NCI-H2196 (cell line): ENCODE data around the gene SCNM1.
A peak's percentile ranks its signal among the peaks of the same experiment; 100 is the strongest.
"Not testable (repeated sequence)": the region's sequence is repeated elsewhere in the genome, so short reads cannot be mapped to it uniquely, and the experiment has no call there.

ENCODE experiments used
- DNase-seq: peaks from one replicate; lab custom pipeline; 2025; ENCODE audit not compliant: unreplicated experiment; lab: John Stamatoyannopoulos, UW

SCNM1 gene

DNA sequence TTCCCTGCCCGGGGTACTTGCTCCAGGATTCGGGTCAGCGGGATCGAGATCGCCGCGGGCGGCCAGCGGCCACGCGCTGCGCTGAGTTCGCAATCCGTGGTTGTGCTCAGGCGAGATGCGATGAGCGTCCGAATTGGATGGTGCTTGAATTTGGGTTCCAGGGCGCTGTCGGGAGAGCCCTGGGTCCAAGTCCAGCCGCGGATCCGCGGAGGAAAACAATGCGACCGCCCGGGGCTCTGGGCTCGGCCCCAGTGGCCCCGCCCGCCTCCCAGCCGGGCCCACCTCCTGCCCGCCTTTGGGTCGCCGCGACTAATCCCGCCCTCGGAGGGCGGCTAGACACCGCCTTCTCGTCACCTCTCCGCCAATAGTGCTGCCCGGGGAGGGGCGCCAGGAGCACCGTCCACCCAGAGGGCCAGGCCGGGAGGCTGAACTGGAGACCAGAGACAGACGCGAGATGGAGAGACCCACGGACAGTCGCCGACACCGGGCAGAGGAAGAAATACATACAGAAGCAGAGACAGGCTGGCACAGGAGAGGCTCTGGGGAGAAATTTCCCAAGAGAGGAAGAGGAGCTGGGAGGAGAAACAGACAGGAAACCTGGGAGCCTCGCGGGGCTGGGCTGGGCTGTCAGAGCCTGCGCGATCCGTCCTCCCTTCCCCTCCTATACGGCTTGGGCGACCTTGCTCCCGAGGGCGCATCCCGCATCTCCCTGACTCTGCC lies 19.4 kb upstream of the SCNM1 start, which contains the start of gene SEMA6C:
Gene SEMA6C (minus strand): TSS at position 220 of the 720 bp plus-strand sequence. CDS start 4,010 bp downstream, outside the sequence.
- peak; percentile 92 for DNase-seq

DNA sequence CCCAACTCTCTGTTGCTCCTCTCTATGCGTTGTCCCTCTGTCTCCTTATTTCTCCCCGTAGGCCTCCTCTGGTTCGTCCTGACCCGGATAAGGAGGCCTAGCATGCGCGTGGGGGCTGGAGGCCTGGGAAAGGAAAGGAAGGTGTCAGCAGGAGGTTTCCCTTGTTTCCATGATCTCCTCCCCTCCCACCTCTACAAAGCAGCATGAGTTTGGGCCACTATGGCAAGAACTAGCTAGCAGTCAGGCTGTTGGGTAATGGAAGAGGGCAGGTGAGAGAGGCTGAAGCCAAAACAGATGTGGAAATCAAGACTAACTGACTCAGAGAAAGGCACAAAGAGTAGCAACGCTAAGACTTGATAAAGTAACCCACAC lies 18.8 kb upstream of the SCNM1 start:
- no peak for DNase-seq

DNA sequence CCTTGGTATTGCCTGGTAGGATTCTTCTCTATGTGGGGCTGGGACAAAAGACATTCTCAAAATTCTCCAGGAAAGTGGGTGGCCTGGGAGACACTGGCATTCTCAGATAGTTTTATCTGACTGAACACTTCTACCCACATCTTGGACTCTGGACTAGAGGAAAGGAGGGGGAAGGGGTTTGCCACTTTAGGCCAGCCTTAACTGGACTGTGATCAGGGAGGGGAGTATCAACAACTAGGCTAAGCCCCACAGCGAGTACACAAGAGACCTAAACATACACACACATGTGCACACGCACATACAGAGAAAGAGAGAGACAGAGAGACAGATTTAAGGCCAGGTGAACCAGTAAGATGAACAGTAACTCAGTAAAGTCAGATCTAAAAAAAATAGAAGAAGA lies 18.3 kb upstream of the SCNM1 start:
- no peak for DNase-seq

DNA sequence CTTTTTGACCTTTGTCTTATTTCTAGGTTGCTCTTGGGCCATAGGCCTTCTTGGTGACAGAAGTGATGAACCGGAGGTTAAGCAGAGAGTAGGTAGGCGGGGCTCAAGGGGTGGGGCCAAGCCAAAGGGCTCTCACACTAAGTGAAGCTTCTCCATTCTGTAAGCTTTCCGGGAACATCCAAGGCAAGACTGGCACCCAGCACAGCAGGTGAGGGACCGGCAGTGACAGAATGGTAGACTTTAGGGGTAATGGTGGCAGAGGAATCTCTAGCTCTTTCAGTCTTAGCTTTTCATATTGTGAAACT lies 9.5 kb upstream of the SCNM1 start, which contains the start of gene TNFAIP8L2:
Gene TNFAIP8L2 (plus strand): TSS at position 135 of the 305 bp plus-strand sequence. CDS start 2,049 bp downstream, outside the sequence.
- DNase-seq, result no peak

DNA sequence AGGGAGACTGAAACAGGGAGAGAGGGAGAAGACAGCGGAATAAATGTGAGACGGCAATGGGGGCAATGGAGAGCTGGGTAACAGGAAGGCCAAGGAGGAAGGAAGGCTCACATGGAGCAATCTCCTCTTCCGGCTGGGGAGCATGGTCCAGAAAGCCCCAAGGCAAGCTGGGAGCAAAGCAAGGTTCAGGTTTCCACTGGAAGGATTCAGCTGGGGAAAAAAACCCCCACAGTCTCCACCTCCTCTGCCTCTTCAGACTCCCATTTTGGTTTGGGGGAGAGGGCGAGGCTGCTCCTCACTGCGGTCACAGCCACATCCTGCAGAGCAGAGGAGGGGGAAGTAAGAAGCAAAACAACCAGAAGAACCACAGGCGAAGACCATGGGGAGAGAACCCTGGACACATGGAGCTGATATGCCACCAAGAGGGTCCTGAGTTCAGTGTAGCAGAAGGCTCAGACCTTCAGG lies 8.8 kb upstream of the SCNM1 start:
- DNase-seq, result no peak

DNA sequence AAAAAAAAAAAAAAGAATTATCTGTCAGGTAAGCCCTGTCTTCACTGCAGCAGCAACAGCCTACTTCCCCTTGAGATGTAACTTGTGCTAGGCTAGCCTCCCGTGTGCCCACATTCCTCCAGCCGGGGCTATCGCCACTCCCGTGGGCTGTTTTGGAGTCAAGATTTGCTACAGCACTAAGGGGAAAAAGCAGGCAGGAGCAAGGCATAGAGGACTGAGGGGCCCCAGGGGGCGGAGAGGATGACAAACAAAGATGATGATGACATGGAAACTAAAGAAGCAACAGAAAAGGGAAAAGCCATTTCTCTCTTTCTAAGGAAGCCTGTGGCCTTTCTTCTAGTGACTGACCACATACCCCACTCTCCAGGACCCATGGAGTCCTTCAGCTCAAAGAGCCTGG lies 7.6 kb upstream of the SCNM1 start:
- DNase-seq, result no peak

DNA sequence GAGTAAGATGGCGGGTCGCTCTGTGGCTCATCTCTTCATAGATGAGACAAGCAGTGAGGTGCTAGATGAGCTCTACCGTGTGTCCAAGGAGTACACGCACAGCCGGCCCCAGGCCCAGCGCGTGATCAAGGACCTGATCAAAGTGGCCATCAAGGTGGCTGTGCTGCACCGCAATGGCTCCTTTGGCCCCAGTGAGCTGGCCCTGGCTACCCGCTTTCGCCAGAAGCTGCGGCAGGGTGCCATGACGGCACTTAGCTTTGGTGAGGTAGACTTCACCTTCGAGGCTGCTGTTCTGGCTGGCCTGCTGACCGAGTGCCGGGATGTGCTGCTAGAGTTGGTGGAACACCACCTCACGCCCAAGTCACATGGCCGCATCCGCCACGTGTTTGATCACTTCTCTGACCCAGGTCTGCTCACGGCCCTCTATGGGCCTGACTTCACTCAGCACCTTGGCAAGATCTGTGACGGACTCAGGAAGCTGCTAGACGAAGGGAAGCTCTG lies 7.1 kb upstream of the SCNM1 start:
- no peak for DNase-seq

DNA sequence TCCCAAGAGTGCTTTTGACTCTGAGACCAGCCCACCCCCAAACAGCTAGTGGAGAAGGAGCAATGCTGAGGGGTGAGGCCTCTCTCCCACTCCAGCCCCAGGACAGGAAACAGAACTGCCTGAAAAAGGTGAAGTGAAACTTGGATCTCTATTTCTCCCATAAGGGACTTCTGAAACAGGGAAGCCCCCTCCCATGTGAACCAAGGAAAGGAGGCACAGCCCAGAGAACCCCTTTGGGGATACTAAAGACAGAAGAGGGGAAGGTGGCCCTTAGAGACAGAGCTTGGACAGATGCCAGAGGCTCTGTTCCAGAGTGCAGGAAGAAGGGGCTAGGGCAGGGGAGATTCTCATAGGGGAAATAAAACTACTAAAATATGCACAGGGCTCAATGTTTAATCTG lies 6.6 kb upstream of the SCNM1 start:
- no peak for DNase-seq

DNA sequence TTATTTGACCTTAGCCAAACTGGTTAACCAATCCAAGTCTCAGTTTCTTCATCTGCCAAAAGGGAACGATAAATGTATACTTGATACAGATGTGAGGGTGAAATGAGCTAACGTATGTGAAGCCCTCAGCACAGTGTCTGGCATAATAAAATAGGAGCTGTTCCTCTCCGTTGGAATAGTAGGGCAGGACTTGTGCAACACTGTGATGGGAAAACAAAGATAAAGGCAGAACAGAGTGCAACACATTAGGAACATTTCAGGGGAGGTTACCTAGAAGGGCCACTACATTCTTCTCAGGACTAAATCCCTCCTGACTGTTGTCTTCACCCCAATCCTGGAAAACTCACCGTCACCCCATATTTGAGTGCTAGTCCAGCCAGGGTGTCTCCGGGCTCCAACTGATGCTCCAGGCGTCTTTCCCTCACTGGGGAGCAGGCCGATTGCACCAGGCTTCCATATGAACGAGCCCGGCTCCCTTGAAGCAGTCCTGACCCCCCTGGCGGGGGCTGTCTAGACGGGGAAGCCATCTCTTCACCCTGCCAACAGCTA lies 1.1 kb upstream of the SCNM1 start:
- no peak for DNase-seq

DNA sequence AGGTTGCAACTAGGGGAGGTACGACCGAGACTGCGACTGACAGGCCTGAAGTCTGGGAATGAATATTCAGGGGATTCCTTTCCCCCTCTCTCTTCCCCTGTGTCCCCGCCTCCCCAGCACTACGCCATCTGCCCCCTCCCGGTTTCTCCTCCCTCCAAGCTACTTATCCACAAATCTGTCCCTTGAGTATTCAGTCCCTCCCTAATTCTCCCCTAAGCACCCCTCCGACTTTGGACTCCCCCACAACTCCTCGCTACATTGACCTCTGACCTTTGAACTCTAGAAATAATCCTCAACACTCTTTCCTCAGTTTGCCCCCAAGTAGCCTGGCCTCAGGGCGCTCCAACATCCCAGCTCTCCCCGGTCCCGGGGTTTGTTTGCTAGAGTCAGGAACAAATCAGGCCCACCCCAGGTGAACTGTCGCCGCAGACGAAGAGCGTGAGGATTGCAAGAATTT lies 635 bp upstream of the SCNM1 start:
- no peak for DNase-seq

DNA sequence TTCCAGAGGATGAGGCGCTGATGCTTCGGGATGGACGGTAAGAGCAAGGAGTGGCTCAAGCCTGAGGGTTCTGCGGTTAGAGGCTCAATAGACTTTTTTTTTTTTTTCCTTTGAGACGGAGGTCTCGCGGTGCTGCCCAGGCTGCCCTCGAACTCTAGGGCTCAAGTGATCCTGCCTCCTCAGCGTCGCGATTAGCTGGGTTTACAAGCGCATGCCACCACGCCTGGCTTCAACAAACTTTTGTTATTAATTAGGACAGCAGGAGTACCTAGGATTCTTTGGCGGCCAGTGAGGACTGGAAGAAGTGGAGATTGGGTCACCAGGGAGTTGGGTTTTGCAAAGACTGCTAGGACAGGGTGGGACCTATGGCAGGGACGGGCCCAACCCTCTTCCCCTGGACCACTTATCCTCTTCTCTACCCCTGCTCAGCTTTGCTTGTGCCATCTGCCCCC lies 587 bp downstream of the SCNM1 start:
- no peak for DNase-seq

DNA sequence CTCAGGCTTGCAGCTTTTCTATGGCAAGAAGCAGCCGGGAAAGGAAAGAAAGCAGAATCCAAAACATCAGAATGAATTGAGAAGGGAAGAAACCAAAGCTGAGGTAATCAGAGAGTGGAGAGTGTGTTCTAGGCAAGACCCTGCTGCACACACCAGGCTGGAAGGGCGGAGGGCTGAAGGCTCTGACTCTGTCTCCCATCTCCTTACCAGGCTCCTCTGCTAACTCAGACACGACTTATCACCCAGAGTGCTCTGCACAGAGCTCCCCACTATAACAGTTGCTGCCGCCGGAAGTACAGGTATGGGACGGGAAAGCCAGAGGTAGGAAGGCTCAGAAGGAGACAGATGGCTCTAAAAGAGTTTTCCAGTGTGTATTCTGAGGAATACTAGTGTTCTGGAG lies 1.2 kb downstream of the SCNM1 start:
- no peak for DNase-seq

DNA sequence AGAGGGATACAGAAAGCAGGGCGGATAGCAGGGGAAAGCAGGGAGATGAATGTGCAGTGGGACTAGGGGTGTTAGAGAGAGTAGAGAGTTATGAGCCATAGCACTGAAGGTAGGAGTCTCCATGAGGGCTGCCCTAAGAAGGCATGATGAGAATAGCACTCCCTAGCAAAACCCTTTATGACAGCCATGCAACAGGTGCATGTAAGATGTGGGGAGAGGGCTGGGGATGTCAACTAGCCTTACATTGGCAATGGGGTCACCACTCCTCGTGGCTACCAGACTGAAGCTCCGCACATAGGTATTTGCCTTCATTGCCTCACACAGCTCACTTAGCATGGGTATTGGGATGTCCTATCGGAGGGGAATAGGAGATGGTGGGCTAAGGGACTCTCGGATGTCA lies 5.2 kb downstream of the SCNM1 start:
- DNase-seq, result no peak

DNA sequence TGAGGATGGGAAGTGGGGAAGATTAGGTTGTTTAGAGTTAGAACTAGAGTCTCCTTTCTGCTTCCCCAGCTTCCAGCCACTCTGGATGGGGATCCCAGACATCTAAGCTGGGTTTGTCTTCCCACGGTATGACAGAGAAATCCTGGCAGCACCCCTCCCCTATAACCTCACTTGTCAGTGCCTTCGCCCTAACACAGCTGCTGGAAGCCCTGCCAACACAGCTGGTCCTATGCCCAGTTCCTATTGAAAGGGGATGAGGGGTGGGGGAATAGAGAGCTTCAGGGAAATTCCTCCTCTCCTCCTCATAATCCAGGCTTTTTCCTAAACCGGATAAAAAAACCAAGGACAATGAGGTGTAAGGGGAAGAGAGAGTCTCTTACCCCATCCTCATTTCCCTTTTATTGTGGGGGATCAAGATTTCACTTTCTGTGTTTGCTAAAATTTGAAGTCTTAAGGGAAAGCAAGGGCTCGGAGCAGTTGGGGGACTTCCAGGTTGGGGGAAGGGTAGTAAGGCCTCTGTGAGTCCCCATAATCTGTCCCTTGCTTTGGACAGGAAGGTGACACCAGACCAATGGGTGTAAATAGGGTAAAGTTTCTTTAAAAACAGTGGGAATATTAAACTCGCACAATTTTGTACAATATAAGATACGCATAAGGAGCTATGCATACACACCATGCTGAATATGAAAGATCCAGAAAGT lies 9.2 kb downstream of the SCNM1 start:
- DNase-seq, result no peak

DNA sequence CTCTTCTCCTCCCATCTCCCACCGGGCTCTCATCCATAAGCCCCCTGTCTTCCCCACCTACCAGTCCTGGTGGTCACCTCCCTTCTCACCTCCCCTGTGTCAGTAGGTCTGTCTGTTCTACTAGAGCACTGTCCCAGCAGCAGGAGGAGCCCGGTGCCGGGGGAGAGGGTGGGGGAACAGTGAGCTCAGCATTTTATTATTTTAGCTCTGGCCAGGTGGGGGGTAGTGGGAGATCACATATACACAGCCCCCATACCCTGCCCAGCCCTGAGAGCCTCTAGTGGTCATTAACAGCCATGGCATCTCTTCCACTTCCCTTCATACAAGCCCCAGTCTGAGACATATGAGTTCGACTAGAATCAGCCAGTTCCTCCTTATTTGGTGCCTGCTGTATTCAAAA lies 9.9 kb downstream of the SCNM1 start, which contains the start of gene TMOD4:
Gene TMOD4 (minus strand): TSS at position 119 of the 400 bp plus-strand sequence. CDS start 1,106 bp downstream, outside the sequence.
- DNase-seq, result peak; percentile 11

DNA sequence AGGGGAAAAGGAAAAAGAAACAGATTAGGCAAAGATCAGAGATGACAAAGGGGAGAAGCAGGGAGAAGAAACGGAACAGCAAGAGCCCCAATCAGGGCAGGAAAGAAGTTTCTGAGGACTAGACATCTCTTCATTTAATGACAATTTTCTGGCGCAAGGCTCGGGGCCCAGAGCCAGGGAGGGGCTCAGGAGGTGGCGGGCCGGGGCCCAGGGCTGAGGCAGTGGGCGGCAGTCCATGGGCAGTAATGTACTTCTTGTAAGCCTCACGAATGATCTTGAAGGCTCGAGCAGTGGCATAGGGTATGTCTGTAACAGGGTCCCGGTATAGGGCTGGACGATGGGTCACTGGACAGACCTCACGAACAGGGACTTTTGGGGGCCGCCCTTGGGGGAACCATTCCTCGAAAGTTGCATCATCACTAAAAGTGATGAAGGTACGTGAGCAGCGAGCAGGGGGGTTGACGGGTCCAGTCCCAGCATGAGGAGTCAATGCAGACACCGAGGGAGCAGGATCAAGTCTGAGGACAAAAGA lies 10.6 kb downstream of the SCNM1 start:
- DNase-seq, result no peak

DNA sequence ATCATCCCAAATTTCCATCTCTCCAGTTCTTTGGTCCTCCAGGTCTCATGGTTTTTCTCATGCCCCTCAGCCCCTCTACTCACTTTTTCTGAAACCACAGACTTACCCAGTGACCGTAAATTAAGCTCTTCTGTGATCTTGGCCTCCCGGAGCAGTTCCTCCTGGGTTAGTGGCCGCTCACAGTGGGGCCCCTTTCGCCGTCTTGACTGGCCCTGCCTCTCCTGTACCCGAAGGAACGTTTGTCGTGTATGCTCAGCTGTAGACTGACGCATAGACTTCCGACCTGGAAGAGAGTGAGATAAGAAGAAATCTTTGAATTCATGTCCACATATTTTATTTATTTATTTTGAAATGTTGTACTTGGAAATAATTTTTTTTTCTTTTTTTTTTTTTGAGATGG lies 18.3 kb downstream of the SCNM1 start:
- no peak for DNase-seq

DNA sequence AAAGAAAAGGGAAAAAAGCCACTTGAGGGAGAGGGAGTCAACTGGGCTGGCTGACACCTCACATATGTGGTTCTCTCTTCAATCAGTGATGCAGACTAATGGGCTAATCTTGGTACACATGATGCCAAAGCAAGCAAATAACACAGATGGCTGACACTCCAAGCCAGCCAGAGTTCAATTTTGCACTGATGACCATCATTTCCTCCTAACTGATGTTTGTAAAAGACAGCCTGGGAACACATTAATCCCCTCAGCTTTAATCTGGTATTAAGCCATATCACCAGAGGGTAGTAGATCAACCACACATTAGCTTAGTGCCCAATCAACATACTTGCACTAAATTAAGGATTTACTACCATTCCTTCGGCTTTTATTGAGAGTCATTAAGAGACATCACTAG lies 21.3 kb downstream of the SCNM1 start:
- no peak for DNase-seq

DNA sequence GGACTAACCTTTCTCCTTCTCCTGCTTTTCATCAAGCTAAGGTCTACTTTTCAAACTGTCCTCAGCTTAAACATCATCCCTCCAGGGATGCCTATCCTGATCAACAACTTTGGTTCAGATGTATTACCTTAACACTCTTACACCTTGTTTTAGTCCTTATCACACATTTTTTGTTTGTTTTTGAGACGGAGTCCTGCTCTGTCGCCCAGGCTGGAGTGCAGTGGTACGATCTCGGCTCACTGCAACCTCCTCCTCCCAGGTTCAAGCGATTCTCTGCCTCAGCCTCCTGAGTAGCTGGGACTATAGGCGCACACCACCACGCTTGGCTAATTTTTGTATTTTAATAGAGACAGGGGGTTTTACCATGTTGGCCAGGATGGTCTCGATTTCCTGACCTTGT lies 22.7 kb downstream of the SCNM1 start:
- DNase-seq, result not testable (repeated sequence)

DNA sequence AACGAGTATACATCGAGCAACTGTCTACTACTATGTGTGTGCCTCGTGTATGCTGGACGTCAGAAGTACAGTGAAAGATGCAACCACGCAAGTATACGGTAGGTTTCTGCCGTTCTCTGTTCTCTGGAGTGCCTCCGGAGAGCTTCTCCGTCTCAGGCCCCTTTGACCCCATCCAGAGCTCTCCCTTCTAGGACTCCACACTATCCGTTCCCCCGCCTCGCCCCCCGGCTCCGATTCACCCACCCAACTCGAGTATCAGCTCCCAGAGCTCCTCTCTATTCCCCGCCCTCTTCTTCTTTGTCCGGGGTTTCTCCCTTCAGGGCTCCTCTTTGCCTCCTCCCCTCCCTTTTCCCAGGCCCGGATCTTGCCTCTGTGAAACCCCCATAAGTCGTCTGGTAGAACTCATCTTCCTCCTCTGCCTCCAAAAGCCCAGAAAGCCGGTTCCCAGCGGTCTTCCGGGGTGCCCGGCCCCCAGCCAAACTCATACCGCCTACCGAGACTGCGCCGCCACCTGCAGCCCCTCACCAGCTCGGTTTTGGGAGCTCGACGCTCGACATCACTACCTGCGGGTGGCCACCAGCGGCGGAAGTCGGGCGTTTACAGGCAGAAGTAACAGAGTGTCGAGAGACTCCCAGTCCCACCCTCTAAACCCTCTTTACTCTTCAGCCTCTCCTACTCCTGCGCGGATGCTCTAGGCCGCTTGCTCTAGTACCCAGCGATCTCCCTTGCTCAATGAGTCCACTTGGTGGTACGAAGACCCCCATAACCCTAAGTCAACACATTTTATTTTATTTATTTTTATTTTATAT lies 23.9 kb downstream of the SCNM1 start, which contains the start of gene VPS72:
Gene VPS72 (minus strand): TSS at position 561 of the 809 bp plus-strand sequence. CDS start 76 bp downstream, at position 485.
- DNase-seq, result peak; percentile 89

DNA sequence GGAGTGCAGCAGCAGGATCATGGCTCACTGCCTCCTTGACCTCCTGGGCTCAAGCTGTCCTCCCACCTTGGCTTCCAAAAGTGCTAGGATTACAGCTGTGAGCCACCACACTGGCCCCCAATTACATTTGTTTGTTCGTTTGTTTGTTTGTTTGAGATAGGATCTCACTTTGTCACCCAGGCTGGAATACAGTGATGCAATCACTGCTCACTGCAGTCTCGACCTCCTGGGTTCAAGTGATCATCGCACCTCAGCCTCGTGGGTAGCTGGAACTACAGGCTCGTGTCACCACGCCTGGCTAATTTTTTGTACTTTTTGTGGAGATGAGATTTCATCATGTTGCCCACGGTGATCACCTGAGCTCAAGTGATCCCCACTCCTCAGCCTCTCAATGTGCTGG lies 26.1 kb downstream of the SCNM1 start:
- DNase-seq, result no peak
